Heart left ventricle (tissue), 16 donors: ENCODE measurements around the gene SSUH2. TPM values are rescaled to one million over a fixed set of nuclear protein-coding genes. Genes with fewer than 3 reads are reported as not detected.

ENCODE experiments used
- ATAC-seq, 4 donors: fragments of 200-7000 bp; cut with Tn5 transposase; one replicate each; pipeline ENCODE4 v1.9.1; 2020 to 2022; ENCODE audit warnings: moderate library complexity in 4 of 4, mild to moderate bottlenecking in 3 of 4, moderate number of reproducible peaks in 1 of 4
- DNase-seq, 5 donors: peaks; one replicate each; pipeline ENCODE4 v3.0.0-alpha.2; 2020
- H3K27ac ChIP-seq, 12 donors: fragments of 200-600 bp; sonication (generic) in 4 of 12; one replicate each; pipeline versions ENCODE4 v1.5.0 to v1.8.0; 2016 to 2022; ENCODE audit warnings: mild to moderate bottlenecking in 2 of 12
- H3K27me3 ChIP-seq, 9 donors: fragments of 200-600 bp; sonication (generic) in 2 of 9; one replicate each; pipeline versions ENCODE4 v1.5.1 to v1.8.0; 2016 to 2022; ENCODE audit warnings: mild to moderate bottlenecking in 3 of 9
- H3K36me3 ChIP-seq, 9 donors: fragments of 200-600 bp; sonication (generic) in 2 of 9; one replicate each; pipeline versions ENCODE4 v1.5.0 to v1.8.0; 2018 to 2022; ENCODE audit warnings: mild to moderate bottlenecking in 2 of 9
- H3K4me1 ChIP-seq, 12 donors: fragments of 200-600 bp; sonication (generic) in 4 of 12; one replicate each; pipeline versions ENCODE4 v1.5.0 to v1.8.0; 2016 to 2022; ENCODE audit warnings: mild to moderate bottlenecking in 3 of 12
- H3K4me3 ChIP-seq, 12 donors: fragments of 200-600 bp; sonication (generic) in 4 of 12; one replicate each; pipeline versions ENCODE4 v1.5.0 to v1.8.0; 2017 to 2022; ENCODE audit warnings: mild to moderate bottlenecking in 9 of 12, moderate library complexity in 4 of 12
- H3K9me3 ChIP-seq, 12 donors: fragments of 200-600 bp; sonication (generic) in 4 of 12; one replicate each; pipeline versions ENCODE4 v1.5.0 to v1.8.0; 2016 to 2022; ENCODE audit warnings: mild to moderate bottlenecking in 1 of 12
- CTCF ChIP-seq, 12 donors: fragments of 200-600 bp; sonication (generic) in 4 of 12; IDR thresholded peaks; one replicate each; pipeline versions ENCODE4 v1.5.0 to v1.8.0; 2018 to 2022; ENCODE audit warnings: antibody characterized with exemption in 12 of 12, mild to moderate bottlenecking in 5 of 12
- POLR2A ChIP-seq, 2 donors: fragments of 450-650 bp; IDR thresholded peaks; one replicate each; pipeline ENCODE4 v1.6.1; 2017; ENCODE audit warnings: antibody characterized with exemption in 2 of 2, mild to moderate bottlenecking in 2 of 2, moderate library complexity in 2 of 2
- WGBS, 4 donors: extraction: QIAGEN DNeasy Blood & Tissue Kit in 2 of 4; methylation state at CpG; one replicate each; pipeline versions ENCODE4 v1.1.5 to v1.1.7; 2013 to 2018; 5-methylcytosine and 5-hydroxymethylcytosine counted together
- intact Hi-C, 10 donors: fragments of 100-400 bp; cut with DNase I; formaldehyde crosslinking; loops; one replicate each; pipeline versions ENCODE4 v1.11.1 to v1.14.2; 2022
- polyA plus RNA-seq, 2 donors: library from polyadenylated mRNA; stranded (reverse); fragments of 200-250 nt; gene quantifications; one replicate each; pipeline ENCODE4 v1.2.3, GENCODE V29; 2013
- total RNA-seq, 9 donors: library from RNA; depleted of rRNA in 2 of 9; stranded (reverse); fragments of >200 nt in 2 of 9; fragmentation: NEBNext Ultra II Directional in 3 of 9; extraction: Animal tissue kit (Norgen Biotek cat#: 25700) in 3 of 9; gene quantifications; one replicate each; pipeline versions ENCODE4 v1.1.0 to v1.2.4, GENCODE V29; 2016 to 2023
- donor health status: ischemic (EF 13 %, LVEDD 7.1; RV severe dilation, severe dysfunction).
- donor health status: healthy with polysubstance abuse.
- donor health status: DM: no; HTN: yes; CAD: no.
- donor health status: DM: no; HTN: no; CAD: no.
- donor health status: ischemic (EF 25% LVEDD 6.9; RV normal size, moderate dysfunction).
- donor health status: ischemic (EF 25% LVEDD 5.7; RV mildly dilated, moderate dysfunction).
- donor health status: healthy.
- donor health status: DM: yes; HTN: yes; CAD: no.
- donor health status: ischemic (EF 35%, LVEDD 5.7; RV mildly dilated, moderate dysfunction).
- donor health status: nonischemic (EF 11% LVEDD 7.7; RV severe dilation, severe dysfunction).
- donor health status: DM: yes; HTN: yes; CAD: no.
- donor health status: PGD.
- donor health status: ischemic (EF 29% LVEDD 5.4; RV normal size, mild dysfunction).
- donor health status: nonischemic (EF 23%, LVEDD 6.1; RV moderate dilation, normal function).

The SSUH2 gene
- total and polyA plus RNA-seq, 11 donors: 0.33 to 5.3 (median 1.3) TPM; not detected in 1

DNA sequence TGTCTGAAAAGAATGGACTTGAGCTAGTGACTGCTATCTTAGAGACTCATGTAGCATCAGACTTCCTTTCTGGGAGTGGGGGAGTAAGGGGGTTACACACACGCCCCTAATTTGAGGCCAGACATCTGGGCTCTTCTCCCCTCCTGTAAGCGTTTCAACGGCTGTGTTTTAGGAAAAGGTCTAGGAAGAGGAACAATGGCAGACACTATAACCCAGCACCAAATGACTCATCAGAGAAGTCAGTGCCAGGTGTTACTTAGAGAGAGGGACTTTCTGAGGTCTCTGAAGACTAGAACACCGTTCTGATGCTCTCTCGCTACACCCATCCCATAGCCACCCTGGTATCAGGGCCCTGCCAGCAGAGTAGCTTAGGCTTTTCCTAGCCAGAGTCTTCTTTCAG lies 65.5 kb downstream of the SSUH2 start:
- DNase-seq (no peak), ATAC-seq (peak in 2 of 4 donors; percentile 56 to 78)
- TF ChIP-seq CTCF (IDR thresholded peaks at IDR 0.05) (no peak), POLR2A (IDR thresholded peaks at IDR 0.05) (no peak)
- Histone ChIP-seq H3K9me3 (peaks cover 0 to 23% (median 0%) of the 10 kb centered on the region in 12 donors), H3K36me3 (peaks cover 0 to 8% (median 0%) of the 10 kb centered on the region in 9 donors), H3K27ac (peak overlapping the region in 4 of 12 donors; percentile 17 to 47 (median 38)), H3K27me3 (no peaks in the 10 kb centered on the region), H3K4me1 (peaks cover 0 to 32% (median 12%) of the 10 kb centered on the region in 12 donors), H3K4me3 (no peak overlapping the region)
- intact Hi-C loops: no loop called here
- WGBS, 4 donors: 35 to 57% (median 46%) methylated on average over 5 of the region's 5 CpGs

DNA sequence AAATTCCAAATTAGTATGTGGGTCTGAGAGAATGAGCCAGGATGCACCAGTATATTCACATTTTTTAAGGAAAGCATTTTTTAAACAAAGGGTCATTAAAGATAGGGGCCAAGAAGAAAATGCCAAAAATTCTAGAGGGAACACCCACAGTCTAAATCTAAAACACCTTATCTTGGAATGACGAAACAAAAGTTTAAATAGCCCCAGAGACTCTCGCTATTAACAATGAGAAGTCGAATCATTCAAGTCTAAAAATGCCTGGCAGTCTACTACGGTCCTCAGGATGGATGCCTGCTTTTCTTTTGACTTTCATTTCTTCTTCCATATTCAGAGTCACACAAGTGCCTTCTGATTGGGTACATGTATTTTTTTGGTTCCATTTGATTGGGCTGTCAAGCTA lies 66.3 kb downstream of the SSUH2 start:
- peak overlapping the region in 5 of 12 donors; percentile 3 to 47 (median 29) for H3K27ac ChIP-seq
- ATAC-seq (no peak), DNase-seq (no peak)
- H3K9me3 ChIP-seq: peaks cover 0 to 23% (median 0%) of the 10 kb centered on the region in 12 donors
- TF ChIP-seq CTCF (IDR thresholded peaks at IDR 0.05): no peak
- TF ChIP-seq POLR2A (IDR thresholded peaks at IDR 0.05): no peak
- no peak overlapping the region for H3K4me3 ChIP-seq
- WGBS, 4 donors: 62 to 69% (median 67%) methylated on average over 4 of the region's 4 CpGs
- peaks cover 0 to 40% (median 19%) of the 10 kb centered on the region in 12 donors for H3K4me1 ChIP-seq
- intact Hi-C loops: no loop called here
- H3K27me3 ChIP-seq: no peaks in the 10 kb centered on the region
- peaks cover 0 to 8% (median 0%) of the 10 kb centered on the region in 9 donors for H3K36me3 ChIP-seq

DNA sequence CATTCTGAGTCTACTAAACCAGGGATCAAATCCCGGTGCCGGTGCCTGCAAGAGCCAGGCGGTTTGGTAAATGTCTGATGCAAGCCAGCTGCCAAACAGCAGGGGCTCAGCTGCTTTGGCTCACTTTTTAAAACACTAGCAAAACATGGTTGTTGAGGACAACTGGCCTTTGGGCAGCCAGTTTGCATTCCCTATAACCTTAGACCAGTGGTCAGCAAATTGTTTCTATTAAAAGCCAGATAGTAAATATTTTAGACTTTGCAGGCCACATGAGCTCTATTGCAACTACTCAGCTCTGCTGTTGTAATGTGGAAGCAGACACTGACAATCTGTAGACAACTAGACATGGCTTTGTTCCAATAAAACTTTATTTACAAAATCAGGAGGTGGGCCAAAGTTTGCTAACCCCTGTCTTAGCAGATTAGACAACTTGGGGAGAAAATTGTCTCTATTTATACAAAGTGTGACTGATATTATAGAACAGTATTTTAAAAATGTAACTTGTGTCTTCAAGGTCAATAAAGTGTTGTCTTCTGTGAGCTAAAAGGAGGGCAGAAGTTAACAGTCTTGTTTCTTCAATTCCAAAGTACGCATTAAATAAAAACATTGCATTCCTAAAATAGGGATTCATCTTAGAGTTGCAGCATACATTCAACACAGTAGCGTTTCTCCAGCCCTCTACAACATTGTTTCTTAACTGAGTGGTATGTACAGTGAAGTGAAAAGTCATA lies 67.6 kb downstream of the SSUH2 start:
- intact Hi-C loops: no loop called here
- peaks cover 0 to 23% (median 0%) of the 10 kb centered on the region in 12 donors for H3K9me3 ChIP-seq
- TF ChIP-seq POLR2A (IDR thresholded peaks at IDR 0.05): no peak
- no peak for TF ChIP-seq CTCF (IDR thresholded peaks at IDR 0.05)
- no peak for DNase-seq
- H3K4me1 ChIP-seq: peaks cover 0 to 46% (median 21%) of the 10 kb centered on the region in 12 donors
- peaks cover 0 to 14% (median 6%) of the 10 kb centered on the region in 9 donors for H3K36me3 ChIP-seq
- 82 to 95% (median 85%) methylated on average over 5 of the region's 5 CpGs for WGBS, 4 donors
- no peak overlapping the region for H3K27ac ChIP-seq
- no peak for ATAC-seq
- no peak overlapping the region for H3K4me3 ChIP-seq
- H3K27me3 ChIP-seq: no peaks in the 10 kb centered on the region

GRCh38 chr3:8576436-8576835 lies 68.2 kb downstream of the SSUH2 start:
- no peak for TF ChIP-seq CTCF (IDR thresholded peaks at IDR 0.05)
- no peak for TF ChIP-seq POLR2A (IDR thresholded peaks at IDR 0.05)
- 81 to 98% (median 91%) methylated on average over 6 of the region's 6 CpGs for WGBS, 4 donors
- H3K27ac ChIP-seq: no peak overlapping the region
- H3K9me3 ChIP-seq: peaks cover 0 to 23% (median 0%) of the 10 kb centered on the region in 12 donors
- DNase-seq (no peak), ATAC-seq (no peak)
- no peaks in the 10 kb centered on the region for H3K27me3 ChIP-seq
- no peak overlapping the region for H3K4me3 ChIP-seq
- intact Hi-C loops: no loop called here
- H3K4me1 ChIP-seq: peaks cover 3 to 52% (median 22%) of the 10 kb centered on the region in 12 donors
- H3K36me3 ChIP-seq: peaks cover 0 to 20% (median 7%) of the 10 kb centered on the region in 9 donors
